Endothelial cell of umbilical vein (primary cell): ENCODE results near the gene TEKT1. TPM values are rescaled to one million over a fixed set of nuclear protein-coding genes. Genes with fewer than 3 reads are reported as not detected.

Experiments used
- BruUV-seq: library from RNA; stranded (reverse); fragments of 400-500 nt; replicated peaks from 2 replicates; lab custom pipeline; 2021; lab: Mats Ljungman, UMichigan
- CTCF ChIA-PET: fragments of 300-600, 350-600 bp; sonication (Branson Sonifier 250); formaldehyde crosslinking; loops from one replicate; lab custom pipeline; 2021; ENCODE audit warnings: antibody characterized with exemption, inconsistent platforms; lab: Charles Lee
- POLR2A ChIA-PET: fragments of 300-600, 350-600 bp; sonication (Branson Sonifier 250); formaldehyde crosslinking; loops from one replicate; lab custom pipeline; 2021; ENCODE audit warnings: antibody characterized with exemption, inconsistent platforms; lab: Charles Lee
- DNase-seq: peaks from one replicate; pipeline ENCODE4 v3.0.0-alpha.2; 2011; ENCODE audit warnings: low read depth, low spot score
- FAIRE-seq: peaks from 2 replicates; lab custom pipeline; 2011; peaks lifted over from hg19 to GRCh38; lab: Jason Lieb, UNC
- H2AFZ ChIP-seq: 2 replicates; pipeline ENCODE4 v1.6.0; 2012; ENCODE audit warnings: low read depth, low read length, control low read depth, inconsistent platforms
- H3K27ac ChIP-seq: 2 replicates; pipeline ENCODE4 v1.5.1; 2011; ENCODE audit warnings: low read depth, mild to moderate bottlenecking, control low read depth, low read length, moderate library complexity; ENCODE audit not compliant: insufficient read depth
- H3K27me3 ChIP-seq, 2 experiments: 2 replicates each; pipeline versions ENCODE4 v1.6.0 to v1.6.1; 2011; ENCODE audit warnings: low read length in 2 of 2, mixed read lengths in 1 of 2; ENCODE audit not compliant: control insufficient read depth in 2 of 2, insufficient read depth in 2 of 2
- H3K36me3 ChIP-seq, 2 experiments: 2 replicates in 1 of 2; 3 replicates in 1 of 2; pipeline ENCODE4 v1.5.1; 2011; ENCODE audit warnings: low read length in 2 of 2, mild to moderate bottlenecking in 1 of 2, moderate library complexity in 1 of 2; ENCODE audit not compliant: control insufficient read depth in 2 of 2, insufficient read depth in 2 of 2; ENCODE audit errors: extremely low read depth in 1 of 2
- H3K4me1 ChIP-seq: 3 replicates; pipeline ENCODE4 v1.5.1; 2011; ENCODE audit warnings: mild to moderate bottlenecking, low read length; ENCODE audit not compliant: control insufficient read depth, insufficient read depth; ENCODE audit errors: extremely low read depth
- H3K4me2 ChIP-seq: 2 replicates; pipeline ENCODE4 v1.6.1; 2011; ENCODE audit warnings: low read length, control low read depth, mixed read lengths; ENCODE audit not compliant: insufficient read depth
- H3K4me3 ChIP-seq, 3 experiments: fragments of 200-600 bp in 1 of 3; sonication (generic), shearing (Covaris generic) in 1 of 3; replicated peaks in 1 of 3; 2 replicates each; pipeline ENCODE4 v1.5.1; 2011 to 2016; ENCODE audit warnings: control low read depth in 3 of 3, low read length in 3 of 3, mild to moderate bottlenecking in 2 of 3, inconsistent platforms in 1 of 3, low read depth in 1 of 3, moderate library complexity in 1 of 3; ENCODE audit not compliant: insufficient read depth in 1 of 3
- H3K79me2 ChIP-seq: 2 replicates; pipeline ENCODE4 v1.6.0; 2012; ENCODE audit warnings: low read length, inconsistent platforms; ENCODE audit not compliant: control insufficient read depth, insufficient read depth
- H3K9ac ChIP-seq: replicated peaks from 2 replicates; pipeline ENCODE3; 2011; ENCODE audit warnings: low read length, control low read depth; ENCODE audit not compliant: insufficient read depth; ENCODE audit errors: extremely low read depth
- H3K9me1 ChIP-seq: replicated peaks from 3 replicates; pipeline ENCODE4 v1.6.0; 2011; ENCODE audit warnings: mild to moderate bottlenecking, low read length; ENCODE audit not compliant: control insufficient read depth, insufficient read depth; ENCODE audit errors: extremely low read depth
- H3K9me3 ChIP-seq: replicated peaks from 2 replicates; pipeline ENCODE4 v1.5.1; 2012; ENCODE audit warnings: low read length, inconsistent platforms; ENCODE audit not compliant: control insufficient read depth, insufficient read depth
- H4K20me1 ChIP-seq: replicated peaks from 2 replicates; pipeline ENCODE3; 2011; ENCODE audit warnings: mild to moderate bottlenecking, low read length; ENCODE audit not compliant: control insufficient read depth, insufficient read depth; ENCODE audit errors: extremely low read depth
- CTCF ChIP-seq, 2 donors: IDR thresholded peaks; 1 replicate in 1 of 2; 2 replicates in 1 of 2; pipeline ENCODE4 v1.5.1; 2011; ENCODE audit warnings: low read length in 2 of 2, mild to moderate bottlenecking in 2 of 2, moderate library complexity in 2 of 2, control low read depth in 1 of 2, inconsistent platforms in 1 of 2, low read depth in 1 of 2; ENCODE audit not compliant: insufficient read depth in 1 of 2; ENCODE audit errors: extremely low read depth in 1 of 2
- EZH2 ChIP-seq: IDR thresholded peaks from 2 replicates; pipeline ENCODE4 v1.6.1; 2012; ENCODE audit warnings: borderline replicate concordance, low read depth, mild to moderate bottlenecking, moderate library complexity, low read length, inconsistent platforms; ENCODE audit not compliant: severe bottlenecking
- FOS ChIP-seq: IDR thresholded peaks from 2 replicates; pipeline ENCODE4 v1.6.1; 2011; ENCODE audit warnings: mild to moderate bottlenecking, low read length, moderate library complexity, borderline replicate concordance; ENCODE audit not compliant: insufficient read depth
- GATA2 ChIP-seq: IDR thresholded peaks from 2 replicates; pipeline ENCODE4 v1.7.0; 2011; ENCODE audit warnings: low read depth, mild to moderate bottlenecking, moderate library complexity, mixed read lengths, low read length; ENCODE audit not compliant: insufficient read length, insufficient read depth
- JUN ChIP-seq: IDR thresholded peaks from 2 replicates; pipeline ENCODE4 v1.6.1; 2011; ENCODE audit warnings: borderline replicate concordance, low read depth; ENCODE audit not compliant: insufficient read length, insufficient read depth
- MAX ChIP-seq: IDR thresholded peaks from 2 replicates; pipeline ENCODE4 v1.6.1; 2011; ENCODE audit not compliant: insufficient read depth, insufficient read length
- MYC ChIP-seq: IDR thresholded peaks from one replicate; pipeline ENCODE4 v1.6.1; 2011; ENCODE audit warnings: mild to moderate bottlenecking, low read depth, low read length
- POLR2A ChIP-seq: IDR thresholded peaks from 2 replicates; pipeline ENCODE4 v1.6.1; 2012; ENCODE audit warnings: low read depth, mild to moderate bottlenecking, control low read depth, low read length
- POLR2AphosphoS5 ChIP-seq: IDR thresholded peaks from 2 replicates; pipeline ENCODE4 v1.6.1; 2012; ENCODE audit warnings: low read depth, mild to moderate bottlenecking, control low read depth, low read length, moderate library complexity; ENCODE audit not compliant: insufficient read depth
- dilution Hi-C: fragments of 300-500 bp; cut with MboI; formaldehyde crosslinking; loops from one replicate; pipeline ENCODE4 v1.15.0; 2019; ENCODE audit warnings: low sequenced_read_pairs; ENCODE audit not compliant: extremely low pct_ligation_motif_present
- intact Hi-C: fragments of 100-400 bp; cut with micrococcal nuclease; formaldehyde crosslinking; loops from one replicate; pipeline ENCODE4 v1.10.0; 2022
- polyA plus RNA-seq, 4 experiments: library from polyadenylated mRNA; depleted of rRNA in 3 of 4; stranded (reverse) in 3 of 4; unstranded in 1 of 4; fragments of >200 nt; gene quantifications; 2 replicates each; pipeline versions ENCODE4 v1.2.1 to v1.2.3, GENCODE V29; 2011 to 2012; ENCODE audit warnings: missing spikeins in 1 of 4
- total RNA-seq: library from RNA; stranded (reverse); gene quantifications from 2 replicates; pipeline ENCODE4 v1.2.3, GENCODE V29; 2021

TEKT1 gene
- total and polyA plus RNA-seq, 2 donors (not counting 3 experiments of a cell fraction or from before 2014, with no cell fraction given), result not detected

GRCh38 chr17:6753546-6753945 is 78.0 kb downstream of the TEKT1 start:
- Histone ChIP-seq H3K4me1 (peaks cover 36% of the 10 kb centered on the region), H2AFZ (peak overlapping the region; percentile 95), H3K79me2 (no peaks in the 10 kb centered on the region), H4K20me1 (no peaks in the 10 kb centered on the region), H3K4me3 (peak overlapping the region in 1 of 3 experiments; percentile 13), H3K9me1 (no peaks in the 10 kb centered on the region), H3K9me3 (no peaks in the 10 kb centered on the region), H3K27me3 (no peaks in the 10 kb centered on the region), H3K36me3 (no peaks in the 10 kb centered on the region), H3K4me2 (peak overlapping the region; percentile 65), H3K9ac (peak overlapping the region; percentile 77), H3K27ac (peak overlapping the region; percentile 96)
- no peak for FAIRE-seq
- ChIA-PET CTCF (interaction anchor here (5.8 kb wide), 1 partner anchor 89 kb away, joined by 81 read pairs; no protein-coding TSS in a partner anchor), POLR2A (no interaction called here)
- TF ChIP-seq JUN (no peak), MAX (no peak), FOS (no peak), GATA2 (no peak), POLR2A (no peak), CTCF (IDR thresholded peaks at IDR 0.05; ENCODE audit: extremely low read depth in 1 of 2, insufficient read depth in 1 of 2, low read depth in 1 of 2, low read length in 2 of 2) (no peak), POLR2AphosphoS5 (no peak), MYC (no peak), EZH2 (no peak)
- no TSS peak for BruUV-seq
- intact Hi-C loops, result loop anchor here (1.0 to 2.0 kb wide), 4 partner anchors 33 to 269 kb away; partner anchors contain the start of genes BCL6B, C17orf100, MED31 and RNASEK
- dilution Hi-C loops, result no loop called here
- peak; percentile 74 for DNase-seq
